BJ (cell line): ENCODE measurements around the gene COMMD2. TPM values are rescaled to one million over a fixed set of nuclear protein-coding genes. Genes with fewer than 3 reads are reported as not detected.

Experiments
- CTCF ChIA-PET: fragments of 350-600 bp; formaldehyde crosslinking; extraction: SDS; loops from one replicate; lab custom pipeline; 2021; ENCODE audit warnings: antibody characterized with exemption, inconsistent platforms; lab: Yijun Ruan, JAX
- POLR2A ChIA-PET: fragments of 300-600 bp; sonication (Branson Sonifier 250); formaldehyde crosslinking; extraction: SDS; loops from one replicate; lab custom pipeline; 2021; ENCODE audit warnings: antibody characterized with exemption; lab: Charles Lee
- DNase-seq: peaks from one replicate; pipeline ENCODE4 v3.0.0-alpha.2; 2011; ENCODE audit warnings: low read depth
- H3K27me3 ChIP-seq: 2 replicates; pipeline ENCODE4 v1.6.0; 2011; ENCODE audit warnings: low read length; ENCODE audit not compliant: control insufficient read depth, insufficient read depth
- H3K36me3 ChIP-seq: 2 replicates; pipeline ENCODE4 v1.5.1; 2011; ENCODE audit warnings: low read length; ENCODE audit not compliant: control insufficient read depth, insufficient read depth
- H3K4me3 ChIP-seq: 2 replicates; pipeline ENCODE4 v1.5.1; 2011; ENCODE audit warnings: low read depth, mild to moderate bottlenecking, control low read depth, low read length
- CTCF ChIP-seq: IDR thresholded peaks from 2 replicates; pipeline ENCODE4 v1.5.1; 2011; ENCODE audit warnings: low read depth, mild to moderate bottlenecking, control low read depth, inconsistent platforms, low read length, moderate library complexity; ENCODE audit not compliant: insufficient read depth
- polyA plus RNA-seq: library from polyadenylated mRNA; depleted of rRNA; stranded (reverse); fragments of >200 nt; gene quantifications from 2 replicates; pipeline ENCODE4 v1.2.3, GENCODE V29; 2011

Gene COMMD2
- polyA plus RNA-seq, 1 experiment: 31.2 TPM

DNA sequence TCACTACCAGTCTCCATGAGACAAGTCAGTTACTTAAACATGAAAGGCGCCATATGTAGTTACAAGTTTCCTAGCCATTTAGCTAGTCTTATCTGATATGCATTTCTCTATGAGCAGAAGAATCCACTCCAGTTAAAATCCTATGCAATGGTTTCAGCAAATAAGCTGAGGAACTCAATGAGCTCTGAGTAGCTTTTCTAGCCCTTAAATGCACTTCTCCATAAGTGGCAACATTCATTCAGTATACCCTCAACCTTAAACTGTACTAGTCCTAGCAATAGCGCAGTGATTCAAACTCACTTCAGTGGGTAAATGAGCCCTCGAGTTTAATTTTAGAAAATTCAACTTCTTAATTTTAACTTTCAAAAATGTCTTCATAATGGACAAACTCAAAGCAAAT lies 7.7 kb downstream of the COMMD2 start:
- CTCF ChIA-PET: no interaction called here
- POLR2A ChIA-PET: no interaction called here
- no peak for TF ChIP-seq CTCF
- no peak overlapping the region for H3K4me3 ChIP-seq
- H3K27me3 ChIP-seq: no peaks in the 10 kb centered on the region
- H3K36me3 ChIP-seq: peaks cover 6% of the 10 kb centered on the region
- DNase-seq: no peak

DNA sequence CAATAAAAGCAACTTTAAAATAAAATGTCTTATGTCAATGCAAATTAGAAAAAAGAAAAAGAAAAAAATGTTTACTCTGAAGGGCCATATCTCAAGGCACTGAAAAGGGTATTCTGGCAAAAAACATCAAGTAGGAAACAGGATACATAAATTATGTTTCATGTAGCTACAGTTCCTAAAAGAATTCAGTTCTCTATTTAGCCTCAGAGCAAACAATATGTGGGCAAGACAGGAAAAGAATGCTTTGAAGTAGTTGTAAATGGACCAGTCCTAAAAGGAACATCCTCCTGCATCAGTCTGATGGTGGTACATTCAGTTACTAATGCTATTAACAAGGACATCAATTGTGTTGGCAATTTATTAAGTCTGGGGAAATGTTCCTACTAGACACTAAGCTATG lies 8.1 kb downstream of the COMMD2 start:
- DNase-seq: no peak
- ChIA-PET POLR2A (no interaction called here), CTCF (no interaction called here)
- no peak overlapping the region for H3K4me3 ChIP-seq
- TF ChIP-seq CTCF: no peak
- H3K27me3 ChIP-seq: no peaks in the 10 kb centered on the region
- H3K36me3 ChIP-seq: peaks cover 6% of the 10 kb centered on the region

DNA sequence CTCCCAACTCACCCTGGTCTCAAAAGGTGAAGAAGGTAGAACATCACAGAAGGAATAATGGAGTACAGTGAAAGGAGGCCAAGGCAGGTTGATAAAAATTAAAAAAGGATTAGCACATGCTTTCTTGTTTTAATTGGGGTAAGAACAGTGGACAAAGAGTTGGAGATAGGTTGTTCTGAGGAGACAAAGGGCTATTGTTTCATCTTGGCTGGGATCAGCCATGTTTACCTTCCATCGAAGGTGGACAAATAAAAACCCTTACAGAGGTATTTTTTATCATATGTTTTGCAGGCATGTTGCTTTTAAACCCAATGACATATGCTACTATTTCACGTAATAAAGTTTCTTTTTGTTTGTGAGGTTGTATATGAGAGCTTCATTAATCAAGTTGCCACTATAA lies 12.9 kb downstream of the COMMD2 start:
- ChIA-PET CTCF (interaction anchor here (0.6 kb wide), 1 partner anchor 29 kb away, joined by 4 read pairs; no protein-coding TSS in a partner anchor), POLR2A (interaction anchor here (0.6 kb wide), 1 partner anchor 12 kb away, joined by 4 read pairs; no protein-coding TSS in a partner anchor)
- TF ChIP-seq CTCF: no peak
- Histone ChIP-seq H3K36me3 (0 out of 2 replicates have a peak, but pooled peaks cover 1% of the 10 kb centered on the region), H3K27me3 (no peaks in the 10 kb centered on the region), H3K4me3 (no peak overlapping the region)
- no peak for DNase-seq

GRCh38 chr3:149738876-149739275 lies 13.4 kb downstream of the COMMD2 start:
- ChIA-PET CTCF (interaction anchor here (0.6 kb wide), 1 partner anchor 29 kb away, joined by 4 read pairs; no protein-coding TSS in a partner anchor), POLR2A (interaction anchor here (0.6 kb wide), 1 partner anchor 11 kb away, joined by 4 read pairs; no protein-coding TSS in a partner anchor)
- Histone ChIP-seq H3K36me3 (0 out of 2 replicates have a peak, but pooled peaks cover 1% of the 10 kb centered on the region), H3K27me3 (no peaks in the 10 kb centered on the region), H3K4me3 (no peak overlapping the region)
- no peak for DNase-seq
- TF ChIP-seq CTCF: no peak

DNA sequence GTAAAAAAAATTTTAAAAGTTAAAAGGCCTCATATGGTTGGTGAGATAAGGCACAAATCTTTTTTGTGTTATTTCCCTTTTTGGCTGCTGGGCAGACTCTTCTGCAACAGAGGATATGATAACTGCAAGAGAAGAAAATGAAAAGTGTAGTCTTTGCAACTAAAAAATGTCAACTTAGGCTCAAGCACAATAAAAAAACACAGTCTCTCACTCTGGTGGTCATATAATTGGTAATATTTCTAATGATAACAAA lies 15.4 kb downstream of the COMMD2 start:
- Histone ChIP-seq H3K36me3 (0 out of 2 replicates have a peak, but pooled peaks cover 1% of the 10 kb centered on the region), H3K27me3 (no peaks in the 10 kb centered on the region), H3K4me3 (no peak overlapping the region)
- POLR2A ChIA-PET: no interaction called here
- CTCF ChIA-PET: no interaction called here
- no peak for TF ChIP-seq CTCF
- no peak for DNase-seq
